NCI-H1436 treated with DMSO at 0.1 percent for 48 hours (cell line): ENCODE measurements around the gene STPG1.

Experiments used
- DNase-seq: peaks from one replicate; lab custom pipeline; 2025; lab: John Stamatoyannopoulos, UW

The STPG1 gene

DNA sequence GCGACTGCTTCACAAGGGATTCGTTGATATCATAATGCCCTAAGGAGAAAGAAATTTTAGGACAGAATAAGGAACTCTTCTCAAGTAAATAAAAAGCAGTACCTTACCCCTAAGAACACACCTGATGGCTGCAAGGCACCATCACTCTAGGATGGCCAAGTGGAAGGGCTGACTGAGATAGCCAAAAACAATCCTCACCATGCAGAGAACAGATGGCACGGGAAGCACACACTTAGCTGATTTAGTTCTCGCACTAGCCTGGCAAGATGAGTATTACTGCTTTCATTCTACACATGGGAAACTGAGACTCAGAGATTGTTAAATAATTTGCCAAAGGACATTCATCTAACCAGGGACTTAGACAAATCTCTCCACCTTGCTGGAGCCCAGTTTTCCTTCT lies 43.8 kb downstream of the STPG1 start:
- no peak for DNase-seq

DNA sequence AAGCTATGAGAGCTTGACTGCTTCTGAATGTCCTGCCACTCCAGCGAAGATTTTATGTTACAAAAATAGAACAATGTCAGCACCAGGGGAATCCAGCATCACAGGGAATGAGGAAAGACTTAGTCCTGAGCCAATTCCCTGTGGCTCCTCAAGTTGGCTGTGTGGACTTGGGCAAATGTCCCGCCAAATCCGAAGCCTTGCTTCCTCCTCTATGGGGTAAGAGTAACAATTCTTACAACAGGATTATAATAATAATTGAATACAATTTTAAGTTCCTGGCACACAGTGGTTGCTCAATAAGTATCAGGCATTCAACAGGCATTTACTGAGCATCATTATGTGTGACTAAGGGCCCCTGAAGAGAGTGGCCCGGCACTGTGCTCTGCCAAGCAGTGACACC lies 44.4 kb downstream of the STPG1 start:
- DNase-seq, result no peak

GRCh38 chr1:24366707-24367106 lies 46.9 kb downstream of the STPG1 start:
- no peak for DNase-seq

- no peak for DNase-seq
These were observed 48.5 kb downstream of the STPG1 start for GRCh38 chr1:24364975-24365678.

DNA sequence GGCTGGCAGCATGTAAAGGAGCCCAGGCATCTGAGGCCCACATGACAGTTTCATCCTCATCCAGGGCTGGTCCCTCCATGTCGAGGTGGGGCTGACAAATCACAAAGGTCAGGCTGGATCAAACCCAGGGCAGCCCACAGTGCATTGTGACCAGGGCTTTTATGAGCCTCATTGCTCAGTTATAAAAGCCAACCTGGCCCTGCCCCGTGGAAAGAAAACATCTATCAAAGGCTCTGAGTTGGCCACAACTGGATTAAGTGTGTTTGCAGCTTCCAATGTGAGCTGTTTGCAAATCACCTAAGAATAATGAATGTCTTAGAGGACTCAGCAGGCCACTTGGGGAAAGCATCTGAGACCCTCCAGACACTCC lies 49.0 kb downstream of the STPG1 start:
- DNase-seq, result no peak

GRCh38 chr1:24363994-24364393 lies 49.6 kb downstream of the STPG1 start:
- DNase-seq, result no peak

- no peak for DNase-seq
These were observed 50.5 kb downstream of the STPG1 start for GRCh38 chr1:24362982-24363614.

DNA sequence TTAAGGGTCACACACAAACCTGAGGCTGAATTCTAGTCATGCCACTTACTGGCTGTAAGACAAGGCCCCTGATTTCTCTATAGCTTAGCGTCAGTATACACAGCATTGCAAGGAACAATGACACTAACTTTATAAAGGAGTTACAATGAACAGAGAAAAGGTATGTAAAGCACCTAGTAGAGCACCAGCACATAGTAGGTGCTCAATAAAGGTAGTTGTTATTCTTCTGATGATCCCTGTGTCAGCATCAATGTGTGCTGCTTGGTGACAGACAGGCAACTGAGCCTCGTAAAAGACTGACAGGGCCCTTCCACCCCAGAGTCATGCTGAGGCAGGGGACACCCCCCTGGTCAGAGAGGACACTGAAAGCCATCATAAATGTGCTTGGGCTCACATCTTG lies 51.2 kb downstream of the STPG1 start:
- no peak for DNase-seq

DNA sequence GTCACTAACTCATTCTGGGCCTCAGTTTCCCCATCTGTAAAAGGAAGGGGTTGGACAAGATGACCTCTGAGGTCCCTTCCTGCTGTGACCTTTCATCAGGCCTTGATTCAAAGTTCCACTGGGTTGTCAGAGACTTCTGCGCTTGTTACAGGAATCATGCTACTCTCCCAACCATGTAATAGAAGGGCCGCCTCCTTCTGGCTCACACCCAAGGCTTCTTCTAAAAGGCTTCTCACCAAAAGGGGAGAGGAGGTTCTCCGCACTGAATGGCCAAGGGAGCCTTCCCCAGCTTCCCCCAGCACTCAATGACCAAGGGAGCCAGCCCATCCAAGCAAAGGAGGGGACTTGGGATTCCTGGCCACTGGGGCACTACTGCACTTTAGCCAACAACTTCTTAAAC lies 51.8 kb downstream of the STPG1 start:
- no peak for DNase-seq

GRCh38 chr1:24360681-24361080 lies 52.9 kb downstream of the STPG1 start:
- no peak for DNase-seq

DNA sequence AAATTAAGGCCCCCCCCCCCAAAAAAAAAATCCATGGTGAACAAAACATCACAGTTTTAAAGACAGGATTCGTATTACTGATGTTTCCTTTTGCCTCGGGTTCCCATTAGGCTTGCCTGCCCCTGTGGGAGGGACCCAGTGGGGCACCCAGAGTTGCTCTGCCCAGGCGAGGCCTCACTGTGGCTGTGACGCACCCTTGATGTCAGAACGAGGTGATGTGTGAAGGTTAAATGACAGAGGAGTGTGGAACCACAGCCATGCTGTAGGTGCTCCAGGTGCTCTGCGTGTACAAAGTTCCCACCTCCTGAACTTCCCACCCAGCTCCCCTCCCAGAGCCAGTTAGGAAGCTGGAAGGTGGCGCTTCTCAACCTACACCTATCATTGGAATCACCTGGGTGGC lies 56.5 kb downstream of the STPG1 start:
- DNase-seq, result no peak

DNA sequence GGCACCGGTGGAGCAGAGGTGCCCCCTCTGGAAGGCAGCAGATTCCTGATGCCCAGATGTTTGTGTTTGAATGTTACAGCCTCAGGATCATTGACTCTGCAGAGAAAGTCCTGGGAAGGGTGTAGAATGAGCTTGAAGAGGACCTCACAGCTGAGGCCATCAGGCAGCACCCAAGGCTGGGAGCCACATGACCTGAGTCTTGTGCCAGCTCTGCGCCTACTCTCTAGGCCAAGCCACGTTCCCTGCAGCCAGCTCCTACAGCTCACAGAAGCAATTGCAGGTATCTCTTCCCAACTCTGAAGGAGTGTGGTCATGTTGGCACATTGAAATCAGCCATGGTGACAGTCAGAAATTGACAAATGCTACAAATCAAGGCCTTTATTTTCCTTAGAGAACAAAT lies 58.1 kb downstream of the STPG1 start:
- DNase-seq, result no peak

DNA sequence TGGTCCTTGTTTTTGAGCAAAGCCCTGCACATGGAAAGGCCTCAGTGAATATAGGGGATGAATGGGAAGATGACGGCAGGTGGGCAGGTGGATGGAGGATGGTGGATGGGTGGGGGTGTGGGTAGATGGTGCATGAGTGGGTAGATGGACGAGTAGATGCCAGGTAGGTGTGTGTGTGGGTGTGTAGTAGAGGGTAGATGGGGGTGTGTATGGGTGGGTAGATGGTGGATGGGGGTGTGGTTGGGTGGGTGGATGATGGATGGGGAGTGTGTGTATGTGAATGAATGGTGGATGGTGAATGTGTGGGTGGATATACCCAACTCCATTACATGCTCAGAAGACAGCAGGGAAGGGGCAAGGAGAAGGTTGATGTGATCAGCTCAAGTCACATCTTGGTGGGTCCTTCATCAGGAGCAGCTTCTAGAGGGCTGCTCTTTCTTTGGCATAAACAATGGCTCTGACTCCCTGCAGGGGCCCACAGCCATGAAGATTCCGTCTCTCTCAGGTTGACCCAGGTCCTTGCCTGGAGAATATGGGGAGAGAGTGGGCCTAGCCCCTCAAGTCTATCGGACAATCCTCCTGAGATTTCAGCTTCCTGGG lies 60.2 kb downstream of the STPG1 start:
- no peak for DNase-seq

- DNase-seq, result no peak
These were observed 61.5 kb downstream of the STPG1 start for GRCh38 chr1:24351918-24352627.

DNA sequence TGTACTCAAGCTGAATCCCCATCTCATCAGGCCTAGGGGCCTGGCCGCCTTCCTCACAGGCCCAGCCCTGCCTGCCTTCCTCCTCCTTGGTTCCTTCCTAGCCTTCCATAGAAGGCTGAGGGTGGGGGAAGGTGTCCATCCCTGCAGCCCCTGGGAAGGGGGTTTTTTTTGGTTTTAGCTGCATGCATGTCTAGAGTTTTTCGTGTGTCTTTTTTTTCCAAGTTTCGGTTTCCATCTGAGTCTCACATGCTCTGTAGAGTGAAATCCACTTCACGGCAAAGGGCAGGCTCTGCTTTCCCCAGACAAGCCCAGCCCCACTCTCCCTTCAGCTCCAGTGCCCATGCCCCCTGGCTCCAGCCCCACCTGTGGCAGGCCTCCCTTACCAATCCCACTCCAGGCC lies 62.3 kb downstream of the STPG1 start:
- no peak for DNase-seq

DNA sequence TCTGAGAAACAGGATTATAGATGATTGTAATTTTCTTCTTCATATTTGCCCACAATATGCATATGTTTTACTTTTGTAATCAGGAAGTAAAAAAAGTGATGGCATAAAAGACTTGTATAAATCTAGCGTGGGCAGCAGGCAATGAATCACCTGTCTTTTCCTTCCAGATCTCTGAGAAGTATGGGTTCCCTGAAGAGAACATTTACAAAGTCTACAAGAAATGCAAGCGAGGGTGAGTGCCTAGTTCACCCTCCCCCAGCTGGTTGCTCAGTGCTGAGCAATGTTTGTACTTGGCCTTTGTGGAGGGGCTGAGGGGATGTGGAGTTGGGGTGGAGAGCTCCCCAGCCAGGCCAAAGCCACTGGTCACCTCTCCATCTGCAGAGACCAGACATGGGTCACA lies 63.7 kb downstream of the STPG1 start:
- DNase-seq, result no peak

DNA sequence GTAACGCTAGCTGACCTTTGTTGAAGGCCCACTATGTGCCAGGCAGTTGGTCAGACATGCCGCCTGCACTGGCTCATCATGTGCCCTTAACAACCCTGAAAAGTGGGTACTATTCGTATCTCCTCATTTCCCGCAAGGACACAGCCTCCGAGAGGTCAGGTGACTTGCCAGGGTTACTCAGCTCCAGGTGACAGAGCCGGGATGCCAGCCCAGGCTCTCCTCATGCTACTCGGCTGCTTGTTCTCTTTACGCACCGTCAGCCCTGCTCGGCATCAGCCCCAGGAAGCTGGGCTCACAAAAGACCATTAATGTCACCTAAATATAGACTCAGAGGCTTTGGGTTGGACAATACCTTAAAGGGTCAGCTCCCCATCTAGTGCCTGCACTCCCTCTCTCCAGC lies 65.4 kb downstream of the STPG1 start:
- DNase-seq, result no peak

- no peak for DNase-seq
These were observed 66.2 kb downstream of the STPG1 start for GRCh38 chr1:24347159-24347934.

DNA sequence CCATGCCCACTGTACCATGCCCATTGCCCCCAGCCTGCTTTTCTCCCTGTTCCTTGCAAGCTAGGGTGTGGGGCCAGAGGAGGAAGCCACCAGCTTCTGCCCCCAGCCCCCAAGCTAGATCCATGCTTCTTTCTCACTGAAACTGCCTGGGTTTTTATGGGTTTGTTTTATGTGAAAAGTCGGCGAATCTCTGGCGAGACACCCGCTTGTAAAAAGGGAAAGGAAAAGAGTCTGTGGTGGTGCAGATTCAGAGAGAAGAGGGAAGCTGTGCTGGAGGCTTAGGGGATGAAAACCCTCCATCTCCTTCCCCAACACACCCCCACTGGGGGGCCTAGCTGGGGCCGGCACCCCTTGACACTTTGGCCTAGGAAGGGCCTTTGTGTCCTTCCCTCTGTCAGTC lies 68.2 kb downstream of the STPG1 start:
- DNase-seq, result no peak

GRCh38 chr1:24344090-24344742 lies 69.4 kb downstream of the STPG1 start:
- DNase-seq, result no peak

DNA sequence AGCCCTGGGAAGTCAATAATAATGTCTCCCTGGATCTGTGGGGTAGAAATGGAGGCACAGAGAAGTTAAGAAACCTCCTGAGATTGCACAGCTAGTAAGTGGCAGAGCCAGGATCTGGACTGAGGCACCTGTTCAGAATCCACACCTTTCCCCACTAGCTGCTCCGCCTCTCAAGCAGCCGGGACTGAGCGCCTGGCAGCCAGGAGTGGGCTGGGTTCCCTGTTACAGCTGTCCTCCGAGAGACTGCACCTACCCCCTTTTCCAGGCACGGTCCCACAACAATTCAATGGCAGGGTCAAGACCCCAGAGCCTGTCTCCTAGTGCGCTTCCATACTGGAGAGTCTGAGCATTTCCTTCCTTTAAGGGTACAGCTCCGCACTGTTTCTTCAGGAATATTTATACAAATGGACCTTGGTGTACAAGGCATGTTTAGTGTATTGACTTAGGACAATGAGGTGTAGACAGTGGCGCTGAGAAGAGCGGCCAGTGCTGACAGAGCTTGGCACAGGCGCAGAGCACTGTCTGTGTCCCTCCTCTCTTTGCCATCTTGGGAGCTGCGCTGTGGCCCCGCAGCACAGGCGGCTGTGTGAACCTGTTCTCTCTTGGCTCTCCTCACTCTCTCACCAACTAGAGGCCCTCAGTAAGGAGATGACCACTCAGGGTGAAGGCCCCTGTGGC lies 70.0 kb downstream of the STPG1 start:
- no peak for DNase-seq
